M059J (cell line): ENCODE results near the gene FOXI1. TPM values are rescaled to one million over a fixed set of nuclear protein-coding genes. Genes with fewer than 3 reads are reported as not detected.
A peak's percentile ranks its signal among the peaks of the same experiment; 100 is the strongest.

Experiments used
- DNase-seq: peaks from one replicate; pipeline ENCODE4 v3.0.0-alpha.2; 2012; ENCODE audit warnings: low read depth
- total RNA-seq: library from RNA; depleted of rRNA; stranded (reverse); fragments of >200 nt; shearing (Covaris generic); gene quantifications from 2 replicates; pipeline ENCODE4 v1.2.3, GENCODE V29; 2014

Gene FOXI1
- total RNA-seq, 1 experiment from 2014 or later: not detected

- no peak for DNase-seq
These were observed 13.1 kb upstream of the FOXI1 start for GRCh38 chr5:170092455-170093101.

- DNase-seq: peak; percentile 14
These were observed 11.4 kb upstream of the FOXI1 start for GRCh38 chr5:170094329-170094728.

- peak; percentile 64 for DNase-seq
These were observed 10.1 kb upstream of the FOXI1 start for GRCh38 chr5:170095646-170096045.

- DNase-seq: no peak
These were observed 7.8 kb upstream of the FOXI1 start for GRCh38 chr5:170097934-170098333.

- peak; percentile 75 for DNase-seq
These were observed 5.4 kb upstream of the FOXI1 start for GRCh38 chr5:170100066-170100943.

- no peak for DNase-seq
These were observed 2.2 kb upstream of the FOXI1 start for GRCh38 chr5:170103447-170103846.

- DNase-seq: no peak
These were observed 1.4 kb upstream of the FOXI1 start for GRCh38 chr5:170104299-170104698.

- no peak for DNase-seq
These were observed 987 bp upstream of the FOXI1 start for GRCh38 chr5:170104710-170105109.

- DNase-seq: no peak
These were observed 2.0 kb downstream of the FOXI1 start for GRCh38 chr5:170107674-170108073.

GRCh38 chr5:170108266-170108785, 2.6 kb downstream of the FOXI1 start:
- DNase-seq: no peak

- DNase-seq: no peak
These were observed 3.6 kb downstream of the FOXI1 start for GRCh38 chr5:170109059-170110031.

- DNase-seq: no peak
These were observed 4.8 kb downstream of the FOXI1 start for GRCh38 chr5:170110403-170111087.

GRCh38 chr5:170111088-170111785, 5.5 kb downstream of the FOXI1 start:
- no peak for DNase-seq

- DNase-seq: no peak
These were observed 7.3 kb downstream of the FOXI1 start for GRCh38 chr5:170112876-170113521.

GRCh38 chr5:170113522-170113900, 7.8 kb downstream of the FOXI1 start:
- no peak for DNase-seq

- no peak for DNase-seq
These were observed 8.6 kb downstream of the FOXI1 start for GRCh38 chr5:170114271-170114670.

- no peak for DNase-seq
These were observed 10.2 kb downstream of the FOXI1 start for GRCh38 chr5:170115925-170116324.

- no peak for DNase-seq
These were observed 12.0 kb downstream of the FOXI1 start for GRCh38 chr5:170117736-170118135.

- peak; percentile 74 for DNase-seq
These were observed 14.9 kb downstream of the FOXI1 start for GRCh38 chr5:170120576-170120975.

GRCh38 chr5:170121321-170121720, 15.6 kb downstream of the FOXI1 start:
- peak; percentile 30 for DNase-seq
